Fibroblast of skin of right quadriceps (primary cell): ENCODE data around the gene SESN3.
"Not testable (repeated sequence)": the region's sequence is repeated elsewhere in the genome, so short reads cannot be mapped to it uniquely, and the experiment has no call there.

Experiments
- DNase-seq: peaks from one replicate; pipeline ENCODE4 v3.0.0-alpha.2; 2013

The SESN3 gene

DNA sequence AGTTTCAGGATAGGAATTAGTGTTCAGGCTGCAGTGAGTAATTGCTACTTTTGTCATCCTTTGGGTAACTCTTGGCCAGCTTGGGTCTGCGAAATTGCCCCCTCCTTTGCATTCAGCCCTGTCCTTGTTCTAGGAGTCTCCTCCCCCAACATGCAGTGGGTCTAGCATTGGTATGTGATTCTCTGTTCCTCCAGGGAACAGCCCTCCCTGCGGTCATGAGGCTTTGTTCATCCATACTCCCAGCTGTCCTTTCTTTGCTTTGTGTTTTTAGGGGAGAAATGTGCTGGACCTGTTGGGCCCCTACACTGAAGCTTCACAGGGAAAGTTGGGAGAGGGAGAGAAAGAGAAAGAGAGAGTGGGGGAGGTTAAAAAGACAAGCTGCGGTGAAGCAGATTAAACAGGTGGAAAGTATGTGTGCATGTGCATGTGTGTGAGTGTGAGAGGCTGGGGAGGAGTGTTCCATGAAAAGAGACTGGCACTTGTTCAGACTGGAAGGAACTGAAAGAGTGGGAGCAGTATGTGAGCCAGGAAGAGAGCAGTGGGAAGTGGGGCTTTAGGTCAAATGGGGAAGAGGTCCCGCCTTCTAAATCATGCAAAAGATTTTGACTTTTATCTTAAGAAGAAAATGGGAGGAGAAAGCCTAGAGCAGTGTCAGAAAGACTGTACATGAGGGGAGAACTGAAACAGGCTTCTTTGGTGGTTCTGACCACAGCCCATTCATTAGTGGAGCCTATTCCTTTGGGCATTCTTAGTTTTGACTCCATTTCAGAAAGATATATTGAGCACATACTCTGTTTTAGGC lies 17.9 kb upstream of the SESN3 start:
- no peak for DNase-seq

- DNase-seq, result no peak
These were observed 16.9 kb upstream of the SESN3 start for GRCh38 chr11:95247883-95248282.

DNA sequence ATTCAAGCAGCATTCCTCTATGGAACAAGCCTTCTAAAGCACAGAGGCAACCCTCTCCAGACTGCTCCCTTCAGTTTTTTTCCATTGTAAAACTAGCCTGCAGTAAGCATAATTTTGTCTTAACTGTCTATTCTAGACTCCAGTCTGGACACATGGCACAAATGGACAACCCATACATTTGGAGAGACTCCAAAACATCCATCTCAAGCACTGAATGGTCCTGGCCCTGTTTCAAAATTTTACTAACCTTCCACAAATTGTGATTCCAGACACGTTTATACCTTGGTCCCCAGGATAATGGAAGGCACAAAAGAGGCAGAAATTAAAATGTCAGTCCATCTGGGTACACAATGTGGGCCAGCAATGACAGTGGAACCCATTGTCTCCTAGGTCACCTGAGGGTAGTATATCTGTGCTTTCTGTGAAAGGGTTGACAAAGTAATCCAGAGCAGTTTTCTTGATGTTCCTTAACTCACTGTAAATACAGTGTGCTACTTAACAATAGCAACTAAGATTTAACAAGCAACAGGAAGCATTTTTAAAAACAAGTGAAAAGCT lies 16.2 kb upstream of the SESN3 start:
- no peak for DNase-seq

DNA sequence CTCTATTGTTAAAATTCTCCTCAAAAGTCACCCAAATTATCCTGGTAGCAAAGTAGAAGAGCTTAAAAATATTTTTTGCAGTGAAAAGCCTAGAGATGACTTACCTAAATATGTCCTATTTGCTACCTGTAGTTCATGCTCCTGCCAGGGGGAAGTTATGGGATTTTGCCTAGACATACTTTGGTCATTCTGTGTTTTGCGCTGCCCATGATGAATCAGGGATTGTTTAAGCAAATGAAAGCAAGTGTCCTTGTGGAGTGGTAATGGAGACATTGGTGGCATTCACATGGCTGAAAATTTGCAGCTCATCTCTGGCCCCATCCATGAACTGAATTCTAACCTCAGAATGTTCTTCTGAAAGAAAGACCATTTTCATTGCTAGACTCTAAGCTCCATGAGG lies 14.6 kb upstream of the SESN3 start:
- no peak for DNase-seq

DNA sequence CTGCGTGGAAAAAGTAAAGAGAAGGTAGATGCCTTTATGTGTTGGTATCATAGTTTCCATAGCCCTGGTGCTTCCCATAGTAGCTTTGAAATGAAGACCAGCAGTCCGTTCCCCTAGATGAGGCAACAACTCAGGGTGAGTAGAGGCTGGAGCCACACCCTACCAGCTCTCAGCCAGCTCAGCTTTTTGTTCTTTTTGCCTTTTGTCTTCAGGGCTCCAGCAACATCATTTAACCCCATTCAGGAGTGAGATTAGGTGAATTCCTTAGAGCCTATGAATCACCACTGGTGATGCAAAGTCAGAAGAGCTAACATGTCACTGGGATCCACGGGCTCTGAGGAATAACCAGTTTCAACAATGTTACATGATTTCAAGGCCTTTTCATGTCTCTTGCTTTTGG lies 14.0 kb upstream of the SESN3 start:
- DNase-seq, result peak; percentile 57

- DNase-seq, result no peak
These were observed 12.7 kb upstream of the SESN3 start for GRCh38 chr11:95243673-95244072.

GRCh38 chr11:95242845-95243605 lies 12.0 kb upstream of the SESN3 start:
- no peak for DNase-seq

DNA sequence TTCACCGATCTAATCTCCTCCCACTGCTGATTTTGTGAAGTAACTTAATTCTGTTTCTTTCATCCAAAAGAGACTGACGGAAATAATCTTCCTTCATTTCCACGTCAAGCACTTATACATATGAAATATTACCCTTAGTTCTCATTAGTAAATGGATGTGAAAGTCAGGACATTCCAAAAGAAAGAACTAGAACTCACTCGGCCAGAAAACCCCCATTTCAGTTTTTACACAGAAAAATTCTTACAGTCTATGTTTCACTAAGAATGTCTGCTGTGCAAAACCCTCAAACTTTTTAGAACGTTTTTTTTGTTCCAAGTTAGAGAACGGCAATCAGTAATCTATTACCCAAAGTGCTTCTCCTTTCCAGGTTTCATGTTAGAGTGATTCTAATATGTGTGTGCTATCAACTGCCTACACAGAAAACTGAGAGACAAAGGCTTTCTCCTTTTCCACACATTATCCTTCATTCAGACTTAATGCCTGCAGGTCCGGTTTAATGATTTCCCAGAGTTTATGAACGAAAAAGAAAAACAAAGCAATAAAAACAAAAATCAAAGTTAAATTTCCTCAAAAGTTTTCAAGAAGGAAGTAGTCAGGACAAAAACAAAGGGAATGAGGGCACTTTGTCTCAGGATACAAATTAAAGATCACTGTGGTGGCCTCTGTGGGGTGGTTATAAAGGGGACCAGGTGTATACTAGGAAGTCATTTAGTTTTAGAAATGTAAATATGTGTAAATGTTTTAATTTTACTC lies 11.3 kb upstream of the SESN3 start:
- no peak for DNase-seq

GRCh38 chr11:95241681-95242081 lies 10.7 kb upstream of the SESN3 start:
- DNase-seq, result no peak

GRCh38 chr11:95239871-95240649 lies 9.1 kb upstream of the SESN3 start:
- no peak for DNase-seq

GRCh38 chr11:95232666-95233065 lies 1.7 kb upstream of the SESN3 start:
- no peak for DNase-seq

- DNase-seq, result peak; percentile 32
These were observed 1.0 kb upstream of the SESN3 start for GRCh38 chr11:95231881-95232605.

GRCh38 chr11:95230810-95231126 lies 234 bp downstream of the SESN3 start:
- DNase-seq, result no peak

- peak; percentile 22 for DNase-seq
These were observed 801 bp downstream of the SESN3 start for GRCh38 chr11:95229993-95230809.

- DNase-seq, result peak; percentile 29
These were observed 1.6 kb downstream of the SESN3 start for GRCh38 chr11:95229199-95229992.

DNA sequence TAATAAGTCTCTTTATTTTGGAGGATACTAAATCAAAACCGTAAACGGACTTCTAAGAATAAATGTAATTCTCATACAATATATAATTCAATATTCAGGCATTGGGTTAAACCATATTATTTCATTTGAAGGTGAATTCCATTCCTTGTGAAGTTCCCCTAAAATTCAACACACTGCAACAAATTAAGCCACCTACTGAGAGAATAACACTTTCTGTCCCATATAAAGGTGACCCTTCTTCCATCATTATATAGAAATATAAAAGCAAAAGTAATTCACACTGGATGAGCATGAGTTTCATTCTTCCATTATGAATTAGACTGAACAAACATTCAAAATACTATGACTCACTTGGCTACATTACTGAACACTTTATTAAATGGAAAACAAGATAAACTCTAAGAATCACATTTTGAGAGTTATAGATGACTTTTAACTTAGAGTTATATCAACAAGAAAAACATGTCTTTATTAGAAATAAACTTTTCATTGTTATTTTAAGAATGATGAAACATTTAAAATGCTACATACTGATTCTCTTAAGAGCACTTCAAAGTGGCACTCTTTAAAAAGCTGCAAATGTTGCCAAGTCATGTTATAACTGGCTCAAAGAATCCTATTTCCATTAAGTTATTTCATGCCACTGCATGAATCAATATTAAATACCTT lies 2.8 kb downstream of the SESN3 start:
- DNase-seq, result peak; percentile 8

GRCh38 chr11:95227060-95227459 lies 3.9 kb downstream of the SESN3 start:
- DNase-seq, result not testable (repeated sequence)

- DNase-seq, result no peak
These were observed 8.2 kb downstream of the SESN3 start for GRCh38 chr11:95222817-95223216.

- no peak for DNase-seq
These were observed 11.4 kb downstream of the SESN3 start for GRCh38 chr11:95219599-95219998.

DNA sequence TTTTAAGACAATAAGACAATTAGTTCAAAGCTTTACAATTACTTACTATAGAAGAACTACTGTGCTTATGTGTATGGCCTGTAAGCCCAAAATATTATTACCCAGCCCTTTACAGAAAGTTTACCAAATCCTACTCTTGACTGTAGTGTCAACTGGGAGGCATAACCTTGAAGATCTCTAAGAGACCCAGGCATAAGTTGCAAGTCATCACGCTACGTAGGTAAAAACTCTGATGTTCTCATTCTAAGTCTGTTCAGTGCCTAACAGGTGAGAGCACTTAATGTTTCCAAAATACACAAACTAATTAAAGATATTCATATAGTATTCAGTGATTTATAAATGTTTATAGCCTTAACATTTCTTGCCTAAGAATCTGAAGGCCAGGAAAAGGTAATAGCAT lies 12.9 kb downstream of the SESN3 start:
- no peak for DNase-seq
